Measurements from ENCODE around the gene AFDN. TPM values are rescaled to one million over a fixed set of nuclear protein-coding genes. Genes with fewer than 3 reads are reported as not detected.

AFDN gene
- total and polyA plus RNA-seq, 2 donors (not counting 1 experiment from before 2014, with no cell fraction given), result 21.0 to 57.1 TPM

- Histone ChIP-seq H3K9me3 (ENCODE audit: control insufficient read depth, insufficient read depth, low read depth, low read length) (no peaks in the 10 kb centered on the region), H3K4me3 (replicated peaks in 1 of 4; ENCODE audit: control extremely low read depth in 1 of 4, insufficient read depth in 1 of 4, low read depth in 3 of 4, low read length in 4 of 4) (no peak overlapping the region), H3K9ac (ENCODE audit: insufficient read depth, low read length) (no peak overlapping the region), H3K79me2 (ENCODE audit: control insufficient read depth, insufficient read depth, low read length) (no peaks in the 10 kb centered on the region), H3K4me1 (ENCODE audit: control insufficient read depth, extremely low read depth, insufficient read depth, low read length) (no peaks in the 10 kb centered on the region), H3K4me2 (ENCODE audit: extremely low read depth, insufficient read depth, low read length) (no peak overlapping the region), H3K27ac (ENCODE audit: insufficient read depth, low read length) (no peak overlapping the region), H3K27me3 (ENCODE audit: control insufficient read depth, insufficient read depth, low read length) (no peaks in the 10 kb centered on the region), H3K36me3 (ENCODE audit: control insufficient read depth, insufficient read depth, low read length) (no peaks in the 10 kb centered on the region), H2AFZ (ENCODE audit: low read length) (no peak overlapping the region), H4K20me1 (ENCODE audit: control insufficient read depth, extremely low read depth, insufficient read depth, low read length) (no peaks in the 10 kb centered on the region)
- TF ChIP-seq EZH2 (IDR thresholded peaks at IDR 0.05; ENCODE audit: low read length, missing control alignments) (no peak), CTCF (conservative IDR thresholded peaks at IDR 0.05 in 1 of 2, IDR thresholded peaks at IDR 0.05 in 1 of 2; ENCODE audit: low read depth in 1 of 2, low read length in 2 of 2) (no peak)
- no peak for DNase-seq (ENCODE audit: low read depth in 2 of 2)
Observed at GRCh38 chr6:167976708-167977107, 150.0 kb downstream of the AFDN start.

GRCh38 chr6:167977717-167978467, 151.2 kb downstream of the AFDN start:
- Histone ChIP-seq H3K79me2 (ENCODE audit: control insufficient read depth, insufficient read depth, low read length) (no peaks in the 10 kb centered on the region), H3K27ac (ENCODE audit: insufficient read depth, low read length) (no peak overlapping the region), H3K4me3 (replicated peaks in 1 of 4; ENCODE audit: control extremely low read depth in 1 of 4, insufficient read depth in 1 of 4, low read depth in 3 of 4, low read length in 4 of 4) (no peak overlapping the region), H3K36me3 (ENCODE audit: control insufficient read depth, insufficient read depth, low read length) (no peaks in the 10 kb centered on the region), H3K4me2 (ENCODE audit: extremely low read depth, insufficient read depth, low read length) (no peak overlapping the region), H4K20me1 (ENCODE audit: control insufficient read depth, extremely low read depth, insufficient read depth, low read length) (no peaks in the 10 kb centered on the region), H3K27me3 (ENCODE audit: control insufficient read depth, insufficient read depth, low read length) (no peaks in the 10 kb centered on the region), H2AFZ (ENCODE audit: low read length) (no peak overlapping the region), H3K4me1 (ENCODE audit: control insufficient read depth, extremely low read depth, insufficient read depth, low read length) (no peaks in the 10 kb centered on the region), H3K9ac (ENCODE audit: insufficient read depth, low read length) (no peak overlapping the region), H3K9me3 (ENCODE audit: control insufficient read depth, insufficient read depth, low read depth, low read length) (no peaks in the 10 kb centered on the region)
- TF ChIP-seq EZH2 (IDR thresholded peaks at IDR 0.05; ENCODE audit: low read length, missing control alignments) (no peak), CTCF (conservative IDR thresholded peaks at IDR 0.05 in 1 of 2, IDR thresholded peaks at IDR 0.05 in 1 of 2; ENCODE audit: low read depth in 1 of 2, low read length in 2 of 2) (no peak)
- DNase-seq (ENCODE audit: low read depth in 2 of 2), result no peak

GRCh38 chr6:167978607-167979006, 151.9 kb downstream of the AFDN start:
- no peak overlapping the region for H3K9ac ChIP-seq (ENCODE audit: insufficient read depth, low read length)
- TF ChIP-seq CTCF (conservative IDR thresholded peaks at IDR 0.05 in 1 of 2, IDR thresholded peaks at IDR 0.05 in 1 of 2; ENCODE audit: low read depth in 1 of 2, low read length in 2 of 2) (no peak), EZH2 (IDR thresholded peaks at IDR 0.05; ENCODE audit: low read length, missing control alignments) (no peak)
- no peaks in the 10 kb centered on the region for H3K36me3 ChIP-seq (ENCODE audit: control insufficient read depth, insufficient read depth, low read length)
- no peaks in the 10 kb centered on the region for H3K79me2 ChIP-seq (ENCODE audit: control insufficient read depth, insufficient read depth, low read length)
- H4K20me1 ChIP-seq (ENCODE audit: control insufficient read depth, extremely low read depth, insufficient read depth, low read length), result no peaks in the 10 kb centered on the region
- H3K4me1 ChIP-seq (ENCODE audit: control insufficient read depth, extremely low read depth, insufficient read depth, low read length), result no peaks in the 10 kb centered on the region
- no peak for DNase-seq (ENCODE audit: low read depth in 2 of 2)
- no peak overlapping the region for H2AFZ ChIP-seq (ENCODE audit: low read length)
- H3K9me3 ChIP-seq (ENCODE audit: control insufficient read depth, insufficient read depth, low read depth, low read length), result no peaks in the 10 kb centered on the region
- no peaks in the 10 kb centered on the region for H3K27me3 ChIP-seq (ENCODE audit: control insufficient read depth, insufficient read depth, low read length)
- H3K4me2 ChIP-seq (ENCODE audit: extremely low read depth, insufficient read depth, low read length), result no peak overlapping the region
- no peak overlapping the region for H3K27ac ChIP-seq (ENCODE audit: insufficient read depth, low read length)
- no peak overlapping the region for H3K4me3 ChIP-seq (replicated peaks in 1 of 4; ENCODE audit: control extremely low read depth in 1 of 4, insufficient read depth in 1 of 4, low read depth in 3 of 4, low read length in 4 of 4)
